Skeletal muscle tissue (tissue), 4 donors: ENCODE results near the gene LRG1. TPM values are rescaled to one million over a fixed set of nuclear protein-coding genes. Genes with fewer than 3 reads are reported as not detected.
"Not testable (repeated sequence)": the region's sequence is repeated elsewhere in the genome, so short reads cannot be mapped to it uniquely, and the experiment has no call there.

ENCODE experiments used
- H3K27ac ChIP-seq: one replicate; pipeline ENCODE4 v1.7.0; 2013; ENCODE audit warnings: mild to moderate bottlenecking, low read depth, low read length, inconsistent platforms
- H3K27me3 ChIP-seq, 3 donors: one replicate each; pipeline ENCODE4 v1.7.0; 2013; ENCODE audit warnings: low read length in 3 of 3; ENCODE audit not compliant: control insufficient read depth in 3 of 3, insufficient read depth in 3 of 3
- H3K36me3 ChIP-seq, 3 donors: one replicate each; pipeline ENCODE4 v1.7.0; 2013; ENCODE audit warnings: low read length in 3 of 3; ENCODE audit not compliant: control insufficient read depth in 3 of 3, insufficient read depth in 3 of 3
- H3K4me1 ChIP-seq, 3 donors: one replicate each; pipeline ENCODE4 v1.7.0; 2013; ENCODE audit warnings: low read length in 3 of 3, mild to moderate bottlenecking in 3 of 3; ENCODE audit not compliant: control insufficient read depth in 3 of 3, insufficient read depth in 3 of 3
- H3K4me3 ChIP-seq, 3 donors: one replicate each; pipeline ENCODE4 v1.7.0; 2013; ENCODE audit warnings: low read length in 3 of 3
- H3K9ac ChIP-seq, 3 donors: one replicate each; pipeline ENCODE4 v1.7.0; 2013; ENCODE audit warnings: low read length in 3 of 3, mild to moderate bottlenecking in 3 of 3, moderate library complexity in 2 of 3, low read depth in 1 of 3
- H3K9me3 ChIP-seq, 3 donors: one replicate each; pipeline ENCODE4 v1.7.0; 2013; ENCODE audit warnings: low read length in 3 of 3; ENCODE audit not compliant: control insufficient read depth in 3 of 3
- total RNA-seq: library from RNA; depleted of rRNA; stranded (reverse); fragments of >200 nt; gene quantifications from one replicate; pipeline ENCODE4 v1.2.3, GENCODE V29; 2014
- donor health status: Osteomylitis.

LRG1 gene
- total RNA-seq, 1 donor from 2014 or later, result 0.52 TPM

GRCh38 chr19:4529924-4530522 is 9.8 kb downstream of the LRG1 start:
- H3K36me3 ChIP-seq, result peaks cover 0 to 16% (median 4%) of the 10 kb centered on the region in 3 donors
- peaks cover 3 to 31% (median 16%) of the 10 kb centered on the region in 3 donors for H3K4me1 ChIP-seq
- no peaks in the 10 kb centered on the region for H3K27me3 ChIP-seq
- H3K9me3 ChIP-seq, result no peaks in the 10 kb centered on the region
- no peak overlapping the region for H3K9ac ChIP-seq
- H3K27ac ChIP-seq, result no peak overlapping the region
- no peak overlapping the region for H3K4me3 ChIP-seq

- peaks cover 0 to 20% (median 9%) of the 10 kb centered on the region in 3 donors for H3K4me1 ChIP-seq
Observed at GRCh38 chr19:4528843-4529242, 11.0 kb downstream of the LRG1 start.

GRCh38 chr19:4527377-4527776 is 12.5 kb downstream of the LRG1 start:
- H3K27ac ChIP-seq, H3K4me3 ChIP-seq, H3K27me3 ChIP-seq, H3K9me3 ChIP-seq, H3K9ac ChIP-seq: not testable (repeated sequence)
- H3K4me1 ChIP-seq, result peaks cover 0 to 21% (median 9%) of the 10 kb centered on the region in 3 donors
- H3K36me3 ChIP-seq, result peaks cover 0 to 18% (median 4%) of the 10 kb centered on the region in 3 donors

More at GRCh38 chr19:4528843-4529242, 11.0 kb downstream of the LRG1 start:
- no peaks in the 10 kb centered on the region for H3K27me3 ChIP-seq
- H3K36me3 ChIP-seq, result peaks cover 0 to 16% (median 4%) of the 10 kb centered on the region in 3 donors
- H3K9ac ChIP-seq, result no peak overlapping the region
- no peaks in the 10 kb centered on the region for H3K9me3 ChIP-seq
- H3K4me3 ChIP-seq, result no peak overlapping the region
- H3K27ac ChIP-seq, result no peak overlapping the region

DNA sequence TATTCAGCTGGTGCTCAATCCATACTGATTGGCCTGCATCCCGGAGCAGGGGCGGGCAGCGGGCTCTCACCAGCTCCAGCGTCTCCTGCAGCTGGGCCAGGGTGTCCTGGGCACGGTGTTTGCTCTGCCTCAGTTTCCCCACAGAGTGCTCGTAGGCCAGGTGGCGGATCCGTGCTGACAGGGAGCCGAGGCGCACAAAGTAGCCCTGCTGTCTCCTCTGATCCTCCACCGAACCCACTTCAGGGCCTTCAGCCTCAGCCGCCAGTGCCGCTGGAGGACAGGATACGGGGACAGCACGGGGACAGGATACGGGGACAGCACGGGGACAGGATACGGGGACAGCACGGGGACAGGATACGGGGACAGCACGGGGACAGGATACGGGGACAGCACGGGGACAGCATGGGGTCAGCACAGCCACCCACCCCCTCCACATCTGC is 14.3 kb downstream of the LRG1 start:
- H3K36me3 ChIP-seq, result peaks cover 0 to 31% (median 11%) of the 10 kb centered on the region in 3 donors
- H3K9me3 ChIP-seq, result no peaks in the 10 kb centered on the region
- peak overlapping the region in 1 of 3 donors; percentile 16 for H3K9ac ChIP-seq
- peaks cover 0 to 14% (median 4%) of the 10 kb centered on the region in 3 donors for H3K4me1 ChIP-seq
- H3K27me3 ChIP-seq, result no peaks in the 10 kb centered on the region
- no peak overlapping the region for H3K27ac ChIP-seq
- H3K4me3 ChIP-seq, result no peak overlapping the region

GRCh38 chr19:4524808-4525562 is 14.9 kb downstream of the LRG1 start:
- no peaks in the 10 kb centered on the region for H3K27me3 ChIP-seq
- peaks cover 0 to 10% (median 4%) of the 10 kb centered on the region in 3 donors for H3K4me1 ChIP-seq
- H3K36me3 ChIP-seq, result peaks cover 0 to 31% (median 11%) of the 10 kb centered on the region in 3 donors
- no peaks in the 10 kb centered on the region for H3K9me3 ChIP-seq
- H3K9ac ChIP-seq, result peak overlapping the region in 1 of 3 donors; percentile 16
- H3K27ac ChIP-seq, result no peak overlapping the region
- H3K4me3 ChIP-seq, result no peak overlapping the region

DNA sequence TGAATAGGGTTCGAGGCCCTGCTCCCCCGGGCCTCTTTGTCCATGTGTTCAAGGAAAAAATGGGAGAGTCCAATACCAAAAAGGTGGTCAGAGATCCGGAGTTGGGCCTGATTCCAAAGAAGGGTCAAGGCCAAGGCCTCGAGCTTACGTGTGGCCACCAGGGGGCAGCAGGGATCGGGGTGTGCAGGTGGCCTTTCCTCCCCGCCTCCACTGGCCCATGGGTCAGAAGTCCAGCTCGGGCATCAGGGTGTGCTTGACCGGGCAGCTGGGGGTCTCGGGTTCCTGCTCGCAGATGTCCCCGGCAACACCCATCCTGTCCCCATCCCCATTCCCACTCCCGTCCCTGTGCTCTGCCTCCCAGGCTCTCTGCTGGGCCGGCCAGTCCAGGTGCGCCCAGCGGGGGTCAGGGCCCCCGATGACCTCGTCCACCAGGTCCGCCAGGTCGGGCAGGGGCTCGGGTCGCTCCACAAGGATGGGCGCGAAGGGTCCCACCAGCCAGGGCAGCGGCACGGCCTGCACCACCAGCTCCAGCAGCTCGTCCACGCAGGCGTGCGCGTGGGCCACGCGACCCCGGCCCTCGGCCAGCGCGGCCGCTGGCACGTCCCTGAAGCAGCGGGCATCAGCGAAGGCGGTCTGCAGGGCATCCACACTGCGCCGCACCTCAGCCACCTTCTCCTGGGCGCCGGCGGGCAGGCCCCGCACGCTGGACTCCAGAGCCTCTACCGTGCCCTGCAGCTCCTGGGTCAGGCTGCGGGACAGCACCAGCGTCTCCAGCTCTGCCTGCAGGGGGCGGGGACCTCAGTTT is 16.3 kb downstream of the LRG1 start:
- Histone ChIP-seq H3K9ac (no peak overlapping the region), H3K36me3 (peaks cover 0 to 28% (median 7%) of the 10 kb centered on the region in 3 donors), H3K4me3 (no peak overlapping the region), H3K9me3 (no peaks in the 10 kb centered on the region), H3K4me1 (peaks cover 9 to 22% (median 16%) of the 10 kb centered on the region in 3 donors), H3K27ac (no peak overlapping the region), H3K27me3 (no peaks in the 10 kb centered on the region)

DNA sequence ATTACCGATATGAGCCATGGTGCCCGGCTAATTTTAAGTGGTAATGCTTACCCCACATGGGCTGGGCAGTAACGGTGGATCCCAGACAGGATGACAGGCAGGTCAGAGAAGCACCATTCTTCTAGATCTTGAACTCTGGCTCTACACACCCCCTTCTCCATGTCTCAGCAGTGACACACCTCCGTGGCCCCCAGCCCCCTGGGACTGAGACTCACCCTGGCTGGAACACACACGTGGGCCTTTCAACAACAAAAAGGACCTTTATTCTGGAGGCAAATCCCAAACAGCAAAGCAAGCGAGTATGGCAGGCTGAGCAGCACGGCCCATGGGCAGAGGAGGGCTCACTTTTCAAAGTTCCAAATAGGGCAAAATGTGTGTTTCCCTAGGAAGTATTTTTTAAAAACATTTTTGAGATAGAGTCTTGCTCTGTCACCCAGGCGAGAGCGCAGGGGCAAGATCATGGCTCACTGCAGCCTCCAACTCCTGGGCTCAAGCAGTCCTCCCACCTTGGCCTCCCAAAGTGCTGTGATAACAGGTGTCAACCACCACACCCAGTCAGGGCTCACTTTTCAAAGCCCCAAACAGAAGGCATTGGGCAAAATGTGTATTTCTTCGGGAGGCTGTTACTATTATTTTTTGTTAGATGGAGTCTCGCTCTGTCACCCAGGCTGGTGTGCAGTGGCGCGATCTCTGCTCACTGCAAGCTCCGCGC is 17.4 kb downstream of the LRG1 start:
- H3K27me3 ChIP-seq, result peaks cover 0 to 2% (median 0%) of the 10 kb centered on the region in 3 donors
- H3K9ac ChIP-seq, result no peak overlapping the region
- H3K4me3 ChIP-seq, result no peak overlapping the region
- H3K4me1 ChIP-seq, result peaks cover 9 to 32% (median 21%) of the 10 kb centered on the region in 3 donors
- H3K27ac ChIP-seq, result no peak overlapping the region
- H3K36me3 ChIP-seq, result peaks cover 0 to 31% (median 7%) of the 10 kb centered on the region in 3 donors
- H3K9me3 ChIP-seq, result no peaks in the 10 kb centered on the region

- Histone ChIP-seq H3K36me3 (peaks cover 0 to 31% (median 7%) of the 10 kb centered on the region in 3 donors), H3K9ac (no peak overlapping the region), H3K27ac (no peak overlapping the region)
Observed at GRCh38 chr19:4521888-4522242, 18.0 kb downstream of the LRG1 start.

DNA sequence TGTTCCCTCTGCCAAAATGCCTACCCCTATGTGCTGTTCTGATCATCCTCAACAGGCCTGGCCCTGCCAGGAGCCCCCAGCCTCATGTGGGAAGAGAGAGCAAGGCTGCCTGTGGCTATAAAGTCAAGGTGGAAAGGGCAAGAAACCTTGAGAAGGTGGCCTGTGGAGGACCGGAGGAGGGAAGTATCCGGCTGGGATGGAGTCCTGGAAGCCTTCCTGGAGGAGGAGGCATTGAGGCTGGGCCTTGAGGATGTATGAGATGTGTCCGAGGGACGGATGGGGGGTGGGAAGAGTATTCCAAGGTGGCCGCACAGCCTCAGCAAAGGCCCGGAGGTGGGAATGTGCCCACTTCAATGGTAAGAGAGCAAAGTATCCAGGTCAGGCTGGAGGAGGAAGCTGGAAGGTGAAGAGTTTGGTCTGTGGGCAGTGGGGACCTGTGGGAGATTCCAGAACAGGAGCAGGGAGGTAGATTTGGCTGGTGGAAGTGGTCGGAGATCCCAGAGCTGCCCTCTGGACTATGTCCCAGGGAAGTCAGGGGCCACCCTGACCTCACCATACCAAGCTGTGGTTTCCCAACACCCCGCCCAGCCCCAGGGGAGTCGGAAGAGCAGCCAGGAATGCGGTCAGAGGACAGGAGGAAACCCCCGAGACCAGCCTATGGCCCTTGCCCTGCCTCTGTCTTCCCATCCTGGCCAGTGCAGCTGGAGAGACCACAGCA is 18.5 kb downstream of the LRG1 start:
- peaks cover 0 to 2% (median 0%) of the 10 kb centered on the region in 3 donors for H3K27me3 ChIP-seq
- no peak overlapping the region for H3K27ac ChIP-seq
- no peak overlapping the region for H3K9ac ChIP-seq
- H3K36me3 ChIP-seq, result peaks cover 0 to 30% (median 7%) of the 10 kb centered on the region in 3 donors
- H3K4me3 ChIP-seq, result no peak overlapping the region
- peaks cover 10 to 41% (median 25%) of the 10 kb centered on the region in 3 donors for H3K4me1 ChIP-seq
- no peaks in the 10 kb centered on the region for H3K9me3 ChIP-seq

More at GRCh38 chr19:4521888-4522242, 18.0 kb downstream of the LRG1 start:
- H3K4me3 ChIP-seq, result no peak overlapping the region
- H3K9me3 ChIP-seq, result no peaks in the 10 kb centered on the region
- H3K4me1 ChIP-seq, result peaks cover 9 to 37% (median 23%) of the 10 kb centered on the region in 3 donors
- peaks cover 0 to 2% (median 0%) of the 10 kb centered on the region in 3 donors for H3K27me3 ChIP-seq
